ENCODE measurements around the gene NPM1.
"Not testable (repeated sequence)": the region's sequence is repeated elsewhere in the genome, so short reads cannot be mapped to it uniquely, and the experiment has no call there.

NPM1 gene

GRCh38 chr5:171355302-171355724 is 32.3 kb upstream of the NPM1 start:
- DNase-seq (ENCODE audit: extremely low read depth, low read depth) = no peak
- no peak for TF ChIP-seq CTCF (IDR thresholded peaks at IDR 0.05; ENCODE audit: low read depth, low read length)

DNA sequence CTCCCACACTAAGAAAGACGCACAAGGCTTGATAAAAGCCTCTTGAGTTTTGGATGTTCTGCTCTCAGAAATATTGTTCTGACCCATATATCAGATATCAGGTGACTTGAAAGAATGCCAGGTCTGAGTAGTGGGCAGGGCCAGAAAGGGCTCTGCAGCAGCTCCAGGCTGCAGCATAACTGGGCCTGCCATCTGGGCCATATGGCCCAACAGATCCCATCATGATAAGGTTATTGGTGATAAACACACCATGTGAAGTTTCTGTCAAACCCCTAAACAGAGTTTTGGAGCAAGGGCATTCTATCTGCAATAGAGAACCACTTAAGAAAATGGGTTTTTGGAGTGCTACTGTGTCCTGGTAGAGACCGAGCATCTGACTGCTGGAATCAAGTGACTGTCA is 29.8 kb upstream of the NPM1 start:
- no peak for DNase-seq (ENCODE audit: extremely low read depth, low read depth)
- TF ChIP-seq CTCF (IDR thresholded peaks at IDR 0.05; ENCODE audit: low read depth, low read length) = no peak

DNA sequence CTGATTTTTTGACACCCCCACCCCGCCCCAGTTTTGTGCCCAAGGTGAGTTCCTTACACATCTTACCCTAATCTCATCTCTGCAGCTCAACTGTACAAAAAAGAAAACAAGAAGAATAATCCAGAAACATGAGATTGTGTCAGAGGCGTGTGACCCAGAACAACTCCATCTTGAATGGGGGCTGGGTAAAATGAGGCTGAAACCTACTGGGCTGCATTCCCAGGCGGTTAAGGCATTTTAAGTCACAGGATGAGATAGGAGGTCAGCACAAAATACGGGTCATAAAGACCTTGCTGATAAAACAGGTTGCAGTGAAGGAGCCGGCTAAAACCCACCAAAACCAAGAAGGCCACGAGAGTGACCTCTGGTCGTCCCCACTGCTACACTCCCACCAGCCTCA is 26.5 kb upstream of the NPM1 start:
- DNase-seq (ENCODE audit: extremely low read depth, low read depth) = not testable (repeated sequence)

DNA sequence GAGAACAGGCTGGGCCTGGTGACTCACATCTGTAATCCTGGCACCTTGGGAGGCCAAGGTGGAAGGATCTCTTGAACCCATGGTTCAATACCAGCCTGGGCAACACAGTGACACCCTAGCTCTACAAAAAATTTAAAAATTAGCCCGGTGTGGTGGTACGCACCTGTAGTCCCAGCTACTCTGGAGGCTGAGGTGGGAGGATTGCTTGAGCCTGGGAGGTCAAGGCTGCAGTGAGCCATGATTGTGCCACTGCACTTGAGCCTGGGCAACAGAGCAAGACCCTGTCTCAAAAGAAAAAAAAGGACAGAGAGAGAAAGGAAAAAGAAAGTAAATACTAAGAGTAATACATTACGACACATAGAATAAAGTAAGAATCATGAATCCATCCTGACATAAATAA is 24.4 kb upstream of the NPM1 start:
- not testable (repeated sequence) for DNase-seq (ENCODE audit: extremely low read depth, low read depth)

- no peak for TF ChIP-seq CTCF (IDR thresholded peaks at IDR 0.05; ENCODE audit: low read depth, low read length)
- no peak for DNase-seq (ENCODE audit: extremely low read depth, low read depth)
Observed at GRCh38 chr5:171363846-171364245, 23.8 kb upstream of the NPM1 start.

DNA sequence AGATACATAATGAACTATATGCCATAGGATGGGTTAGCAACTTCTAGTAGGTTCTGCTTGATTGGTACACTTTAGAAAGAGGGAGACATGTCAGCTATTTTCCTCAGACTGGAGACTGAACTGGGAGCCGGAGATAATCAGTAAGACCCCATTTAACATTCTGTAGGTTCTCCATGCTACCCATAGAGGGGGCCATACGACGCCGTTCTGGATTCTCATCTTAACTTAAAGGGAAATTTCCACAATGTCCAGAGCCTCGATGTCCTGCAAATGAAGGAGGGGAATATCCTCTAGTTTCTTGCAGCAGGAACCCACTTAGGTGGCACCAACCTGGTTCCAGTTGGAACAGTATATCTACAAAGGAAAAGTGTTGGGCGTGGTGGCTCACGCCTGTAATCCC is 22.3 kb upstream of the NPM1 start:
- TF ChIP-seq CTCF (IDR thresholded peaks at IDR 0.05; ENCODE audit: low read depth, low read length) = peak; percentile 32
- DNase-seq (ENCODE audit: extremely low read depth, low read depth) = no peak

DNA sequence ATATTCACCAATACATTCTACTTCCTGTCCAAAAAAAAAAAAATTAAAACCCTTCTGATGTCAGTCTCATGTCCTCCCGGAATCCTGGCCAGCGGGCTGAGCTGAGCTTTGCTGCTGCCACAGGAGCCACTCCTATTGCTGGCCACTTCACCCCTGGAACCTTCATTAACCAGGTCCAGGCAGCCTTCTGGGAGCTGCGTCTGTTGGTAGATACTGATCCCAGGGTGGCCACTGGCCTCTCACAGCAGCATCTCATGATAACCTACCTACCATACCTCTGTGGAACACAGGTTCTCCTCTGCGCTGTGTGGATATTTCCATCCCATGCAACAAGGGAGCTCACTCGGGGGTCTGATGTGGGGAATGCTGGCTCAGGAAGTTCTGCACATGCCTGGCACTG is 21.0 kb upstream of the NPM1 start:
- TF ChIP-seq CTCF (IDR thresholded peaks at IDR 0.05; ENCODE audit: low read depth, low read length) = no peak

DNA sequence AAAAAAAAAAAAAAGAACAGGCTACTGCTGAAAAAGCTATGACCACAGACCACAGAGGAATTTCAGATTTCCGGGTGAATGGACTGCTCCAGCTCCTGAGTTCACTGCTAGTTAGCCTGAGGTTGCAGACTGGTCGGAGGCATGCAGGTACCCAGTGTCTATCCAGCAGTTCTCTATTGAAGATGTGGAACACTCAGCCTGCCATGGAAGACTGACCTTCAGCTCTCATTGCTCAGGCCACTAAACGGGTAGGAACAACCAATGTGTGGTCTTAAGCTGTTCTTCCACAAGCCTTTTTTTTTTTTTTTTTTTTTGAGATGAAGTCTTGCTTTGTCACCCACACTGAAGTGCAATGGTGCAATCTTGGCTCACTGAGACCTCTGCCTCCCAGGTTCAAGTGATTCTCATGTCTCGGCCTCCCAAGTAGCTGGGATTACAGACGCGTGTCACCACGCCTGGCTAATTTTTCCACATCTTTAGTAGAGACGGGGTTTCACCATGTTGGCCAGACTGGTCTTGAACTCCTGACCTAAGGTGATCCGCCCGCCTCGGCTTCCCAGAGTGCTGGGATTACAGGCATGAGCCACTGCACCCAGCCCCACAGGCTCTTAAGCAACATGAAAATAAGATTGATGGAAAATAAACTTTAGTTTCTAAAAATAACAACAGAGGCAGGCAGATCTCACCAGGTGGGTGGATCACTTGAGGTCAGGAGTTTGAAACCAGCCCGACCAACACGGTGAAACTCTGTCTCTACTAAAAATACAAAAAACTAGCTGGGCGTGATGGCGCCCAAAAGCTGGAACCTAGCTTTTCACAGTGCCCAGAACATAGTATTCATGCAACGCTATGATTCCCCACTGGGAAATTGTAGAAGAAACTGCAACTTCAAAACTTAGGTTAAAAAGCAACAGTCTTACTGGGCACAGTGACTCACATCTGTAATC is 20.0 kb upstream of the NPM1 start:
- no peak for DNase-seq (ENCODE audit: extremely low read depth, low read depth)
- TF ChIP-seq CTCF (IDR thresholded peaks at IDR 0.05; ENCODE audit: low read depth, low read length) = no peak

More for the DNA sequence above, 21.0 kb upstream of the NPM1 start:
- DNase-seq (ENCODE audit: extremely low read depth, low read depth) = no peak

Data from AG09319 (cell line).